Measurements from ENCODE around the gene SUSD3.
A peak's percentile ranks its signal among the peaks of the same experiment; 100 is the strongest.

The SUSD3 gene

DNA sequence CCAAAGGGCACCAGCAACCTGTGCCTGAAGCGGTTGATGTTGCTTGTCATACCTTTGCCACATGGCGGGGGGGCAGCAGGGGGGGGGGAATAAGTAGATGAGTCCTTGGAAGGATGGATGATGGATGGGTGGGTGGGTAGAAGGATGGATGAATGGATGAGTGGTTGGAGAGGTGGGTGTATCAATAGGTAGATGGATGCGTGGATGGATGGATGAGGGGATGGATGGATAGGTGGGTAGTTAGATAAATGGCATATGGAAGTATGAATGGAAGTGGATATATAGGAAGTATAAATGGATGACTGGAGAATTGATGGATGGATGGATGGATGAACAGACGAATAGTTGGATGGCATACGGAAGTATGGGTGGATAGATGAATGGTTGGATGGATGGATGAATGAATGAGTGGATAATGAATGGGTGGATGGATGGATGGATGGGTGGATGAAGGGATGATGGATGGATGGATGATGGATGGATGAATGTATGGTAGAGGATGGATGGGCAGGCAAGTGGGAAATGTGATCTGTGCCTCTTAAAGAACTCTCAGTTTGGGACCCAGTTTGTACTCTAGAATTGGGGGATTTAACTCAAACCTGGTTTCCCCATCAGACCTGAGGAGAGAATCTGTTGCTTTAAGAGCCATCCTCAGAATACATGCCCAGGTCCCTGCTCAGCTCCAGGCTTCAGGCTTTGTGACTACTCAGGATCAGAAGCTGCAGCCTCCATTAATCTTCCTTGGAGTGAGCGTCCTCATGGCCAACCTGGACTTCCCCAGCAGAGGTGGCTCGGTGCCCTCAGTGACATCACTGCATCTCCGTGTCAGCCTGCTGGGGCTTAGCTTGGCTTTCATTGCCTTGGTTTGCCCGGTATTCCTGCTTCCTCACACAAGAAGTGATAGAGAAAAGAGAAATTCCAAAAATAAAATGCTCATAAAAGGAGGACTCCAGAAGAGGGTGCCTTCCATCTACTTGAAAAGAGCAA is 27.6 kb upstream of the SUSD3 start:
- no peak for DNase-seq (ENCODE audit: low read depth)

DNA sequence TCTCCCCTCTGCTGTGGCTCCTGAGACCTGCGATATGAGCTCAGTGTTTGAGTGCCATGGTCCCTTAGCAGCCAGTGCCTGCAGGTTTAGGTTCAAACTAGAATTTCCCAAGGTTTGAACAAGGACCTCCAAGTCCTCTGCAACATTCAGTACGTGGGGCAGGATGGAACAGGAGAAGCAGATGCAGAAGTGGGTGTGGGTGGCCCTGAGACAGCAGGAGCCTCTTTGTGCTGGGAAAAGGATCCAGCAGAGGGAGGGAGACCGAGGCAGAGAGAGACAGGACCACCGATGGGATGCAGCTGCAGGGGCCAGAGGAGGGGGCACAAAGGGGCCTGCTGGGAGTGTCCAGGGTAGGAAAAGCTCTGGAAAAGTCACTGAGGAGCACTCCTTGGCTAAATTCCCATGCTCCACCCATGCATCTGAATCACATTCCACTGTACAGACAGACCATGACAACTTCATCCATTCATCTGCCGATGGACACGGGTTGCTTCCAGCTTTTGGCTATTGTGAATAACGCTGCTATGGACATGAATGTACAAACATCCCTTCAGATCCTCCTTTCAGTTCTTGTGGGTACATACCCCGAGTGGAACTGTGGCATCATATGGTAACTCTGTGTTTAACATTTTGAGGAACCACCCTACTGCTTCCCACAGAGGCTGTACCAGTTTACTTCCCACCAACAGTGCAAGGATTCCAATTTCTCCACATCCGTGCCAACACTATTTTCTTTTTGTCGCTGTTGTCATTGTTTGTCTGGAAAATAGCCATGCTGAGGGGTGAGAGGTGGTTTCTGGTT is 26.7 kb upstream of the SUSD3 start:
- DNase-seq (ENCODE audit: low read depth): no peak

DNA sequence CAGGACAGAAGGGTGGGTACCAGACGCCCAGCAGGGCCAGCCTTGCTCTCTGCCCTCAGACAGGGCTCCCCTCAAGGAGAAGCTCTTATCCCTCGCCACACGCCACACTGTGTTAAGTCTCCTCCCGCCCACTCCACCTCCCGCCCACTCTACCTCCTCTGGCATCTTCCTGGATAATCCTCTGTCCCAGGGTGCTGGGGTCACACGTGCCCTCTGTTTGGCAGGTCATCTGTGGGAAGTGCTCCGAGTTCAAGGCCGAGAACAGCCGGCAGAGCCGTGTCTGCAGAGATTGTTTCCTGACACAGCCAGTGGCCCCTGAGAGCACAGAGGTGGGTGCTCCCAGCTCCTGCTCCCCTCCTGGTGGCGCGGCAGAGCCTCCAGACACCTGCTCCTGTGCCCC is 26.0 kb upstream of the SUSD3 start:
- no peak for DNase-seq (ENCODE audit: low read depth)

DNA sequence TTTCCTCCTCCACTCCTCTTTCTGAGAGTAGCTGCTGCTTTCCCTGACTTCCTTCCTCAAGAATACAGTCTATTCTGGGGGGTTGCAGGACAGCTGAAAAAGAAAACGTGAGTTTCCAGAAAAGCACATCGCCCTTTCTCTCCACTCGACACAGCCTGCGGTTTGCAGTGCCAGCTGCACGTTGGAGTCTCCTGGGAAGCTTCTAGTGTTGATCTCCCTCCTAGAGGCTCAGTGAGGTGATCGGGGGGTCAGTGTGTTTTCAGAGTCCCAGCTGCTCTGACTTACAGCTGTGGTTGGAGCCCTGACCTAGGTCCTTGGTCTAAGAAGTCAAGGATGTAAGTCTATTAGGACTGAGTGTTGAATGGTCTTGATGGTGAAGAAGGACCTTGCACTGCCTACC is 25.0 kb upstream of the SUSD3 start:
- DNase-seq (ENCODE audit: low read depth): no peak

DNA sequence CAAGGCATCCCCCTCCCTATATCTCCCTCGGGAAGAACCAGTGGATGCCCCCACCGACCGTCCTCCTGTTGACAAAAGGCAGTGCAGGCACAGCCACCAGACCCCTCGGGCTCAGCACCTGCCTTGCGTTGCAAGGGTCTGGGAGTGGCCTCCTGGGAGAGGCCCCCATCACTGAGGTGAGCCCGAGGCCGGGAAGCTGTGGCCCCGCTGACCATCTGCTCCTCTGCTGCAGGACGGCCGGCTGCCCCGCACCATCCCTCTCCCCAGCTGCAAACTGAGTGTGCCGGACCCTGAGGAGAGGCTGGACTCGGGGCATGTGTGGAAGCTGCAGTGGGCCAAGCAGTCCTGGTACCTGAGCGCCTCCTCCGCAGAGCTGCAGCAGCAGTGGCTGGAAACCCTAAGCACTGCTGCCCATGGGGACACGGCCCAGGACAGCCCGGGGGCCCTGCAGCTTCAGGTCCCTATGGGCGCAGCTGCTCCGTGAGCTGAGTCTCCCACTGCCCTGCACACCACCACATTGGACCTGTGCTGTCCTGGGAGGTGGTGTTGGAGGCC is 23.3 kb upstream of the SUSD3 start:
- no peak for DNase-seq (ENCODE audit: low read depth)

DNA sequence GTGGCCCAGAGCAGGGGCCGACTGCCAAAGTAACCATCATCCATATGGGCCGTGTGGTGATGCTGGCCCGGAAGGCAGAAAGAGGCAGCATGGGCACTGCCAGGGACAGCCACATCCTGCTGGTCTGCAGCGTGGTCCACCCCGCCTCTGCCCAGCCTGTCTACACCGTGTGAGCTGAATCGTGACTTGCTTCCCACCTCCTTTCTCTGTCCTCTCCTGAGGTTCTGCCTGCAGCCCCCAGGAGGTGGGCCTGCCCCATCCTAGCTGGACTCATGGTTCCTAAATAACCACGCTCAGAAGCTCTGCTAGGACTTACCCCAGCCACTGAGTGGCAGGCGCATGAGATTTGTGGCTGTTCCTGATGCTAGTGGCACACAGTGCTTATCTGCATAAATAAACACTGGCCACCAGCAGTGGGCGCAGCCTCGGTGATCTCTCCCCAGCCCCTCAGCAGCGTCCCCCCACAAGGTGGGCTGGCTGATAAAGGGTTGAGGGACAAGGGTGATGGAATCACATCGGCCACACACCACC is 22.6 kb upstream of the SUSD3 start:
- no peak for DNase-seq (ENCODE audit: low read depth)

DNA sequence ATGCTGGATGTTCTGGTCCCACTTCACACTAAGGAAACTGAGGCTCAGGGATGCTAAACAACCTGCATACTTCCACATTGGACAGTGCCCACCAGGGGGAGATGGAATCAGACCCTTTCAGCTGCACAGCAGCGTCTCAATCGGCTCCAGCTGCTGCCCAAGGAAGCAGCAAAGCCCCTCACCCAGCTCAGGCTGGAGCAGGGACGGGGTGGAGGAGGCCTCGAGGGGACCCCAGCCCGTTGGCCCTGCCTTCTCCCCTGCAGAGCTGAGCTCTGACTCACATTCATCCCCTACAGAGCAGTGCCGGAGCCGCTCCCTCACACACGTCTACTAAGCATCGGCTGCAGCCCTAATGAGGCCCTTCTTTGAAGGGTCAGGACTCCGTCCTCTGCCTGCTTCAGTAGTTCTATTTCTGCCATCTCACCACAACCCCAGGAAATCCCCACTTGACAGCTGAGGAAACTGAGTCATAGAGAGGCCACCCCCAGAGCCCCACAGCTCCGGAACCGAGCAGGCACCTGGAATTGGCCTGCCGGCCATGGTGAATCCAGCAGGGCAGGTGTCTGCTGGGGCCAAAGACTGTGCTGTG is 21.5 kb upstream of the SUSD3 start:
- DNase-seq (ENCODE audit: low read depth): no peak

DNA sequence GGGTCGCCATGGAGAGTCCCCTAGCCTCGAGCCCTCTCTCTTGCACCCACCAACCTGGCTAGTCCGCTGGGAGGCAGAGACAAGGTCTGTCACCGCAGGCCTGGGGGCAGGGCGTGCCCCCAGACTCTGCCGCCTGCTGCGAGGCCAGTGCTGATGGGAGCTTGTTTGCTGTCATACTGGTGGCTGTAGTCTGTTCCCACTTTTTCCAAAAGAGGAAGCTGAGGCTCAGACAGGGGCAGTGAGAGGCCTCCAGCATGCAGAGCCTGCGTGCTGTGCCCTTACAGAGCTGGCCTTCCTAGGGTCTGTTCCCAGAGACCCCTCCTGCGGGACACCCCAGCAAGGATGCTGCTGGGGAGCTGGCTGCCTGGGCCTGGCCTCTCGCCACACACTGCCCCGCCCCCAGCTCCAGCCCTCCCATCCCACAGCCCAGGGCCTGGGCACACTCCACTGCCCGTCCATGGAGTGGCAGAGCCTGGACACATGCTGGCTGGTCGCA is 21.0 kb upstream of the SUSD3 start:
- DNase-seq (ENCODE audit: low read depth): no peak

DNA sequence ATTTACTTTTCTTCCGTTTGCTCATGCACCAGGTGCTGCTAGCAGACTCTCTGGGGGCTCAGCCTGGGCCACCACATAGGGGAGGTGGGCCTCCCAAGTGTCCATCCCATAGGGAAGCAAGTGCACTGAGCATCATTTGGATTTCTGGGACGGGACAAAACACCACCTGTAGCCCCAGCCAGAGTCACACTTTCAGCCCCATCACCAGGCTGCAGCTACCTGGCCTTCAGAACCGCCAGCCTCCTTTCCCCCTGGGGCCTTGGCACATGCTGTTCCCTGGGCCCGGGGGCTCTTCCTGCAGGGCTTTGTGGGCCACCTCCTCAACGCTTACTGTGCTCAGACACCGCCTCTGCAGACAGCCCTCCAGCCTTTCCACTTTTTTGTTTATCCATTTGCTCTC is 19.6 kb upstream of the SUSD3 start:
- DNase-seq (ENCODE audit: low read depth): no peak

DNA sequence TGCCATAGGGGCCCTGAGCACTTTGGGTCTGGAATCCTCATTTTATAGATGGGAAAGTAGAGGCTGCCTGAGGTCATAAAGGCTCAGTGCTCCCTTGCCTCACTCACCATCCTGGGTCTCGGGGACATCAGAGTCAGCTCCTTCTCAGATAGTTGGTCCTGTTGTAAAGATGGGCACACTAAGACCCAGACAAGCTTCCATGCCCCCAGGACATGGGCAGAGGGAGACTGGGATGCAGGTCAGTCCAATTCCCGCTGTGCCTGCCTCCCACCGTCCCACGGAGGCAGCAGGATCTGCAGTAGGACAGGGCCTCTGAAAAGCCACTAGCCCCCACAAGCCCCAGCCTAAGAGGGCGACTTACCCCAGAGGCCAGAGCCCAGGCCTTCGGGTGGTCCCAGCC is 19.0 kb upstream of the SUSD3 start:
- DNase-seq (ENCODE audit: low read depth): no peak

DNA sequence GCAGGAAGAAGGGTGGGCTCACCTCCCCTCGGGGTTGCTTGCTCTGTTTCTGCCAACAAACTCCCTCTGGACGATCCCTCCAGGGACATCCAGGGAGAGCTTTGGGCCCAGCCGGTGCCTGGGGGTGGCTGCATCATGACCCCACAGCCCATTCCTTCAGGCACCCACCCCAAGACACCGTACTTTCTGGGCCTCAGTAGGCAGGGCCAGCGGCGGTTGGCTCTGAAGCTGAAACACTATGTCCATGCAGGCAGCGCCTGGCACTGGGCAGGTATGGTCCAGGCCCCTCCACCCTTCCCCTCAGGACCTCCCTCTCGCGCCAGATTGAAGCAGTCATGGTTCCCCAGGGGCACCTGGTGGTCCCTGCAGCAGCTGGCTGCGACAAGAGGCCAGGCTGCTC is 18.5 kb upstream of the SUSD3 start:
- DNase-seq (ENCODE audit: low read depth): no peak

DNA sequence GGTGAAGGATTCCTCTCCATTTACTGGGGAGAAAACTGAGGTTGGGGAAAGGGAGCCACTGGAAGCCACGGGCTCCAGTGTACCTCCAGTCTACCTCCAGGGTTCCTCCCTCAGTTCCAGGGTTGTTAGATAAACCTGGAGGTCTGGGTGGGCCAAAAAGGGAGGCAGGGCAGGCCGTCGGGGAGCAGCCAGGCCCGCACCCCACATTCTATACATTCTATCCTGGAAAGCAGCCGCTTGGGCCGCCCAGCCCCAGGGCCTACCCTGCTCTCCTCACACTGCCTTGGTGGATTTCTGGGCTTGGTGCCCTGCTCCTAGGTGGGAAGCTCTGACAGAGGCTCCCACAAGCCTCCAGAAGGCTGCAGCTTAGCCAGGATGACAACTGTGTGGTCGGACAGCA is 18.1 kb upstream of the SUSD3 start:
- no peak for DNase-seq (ENCODE audit: low read depth)

DNA sequence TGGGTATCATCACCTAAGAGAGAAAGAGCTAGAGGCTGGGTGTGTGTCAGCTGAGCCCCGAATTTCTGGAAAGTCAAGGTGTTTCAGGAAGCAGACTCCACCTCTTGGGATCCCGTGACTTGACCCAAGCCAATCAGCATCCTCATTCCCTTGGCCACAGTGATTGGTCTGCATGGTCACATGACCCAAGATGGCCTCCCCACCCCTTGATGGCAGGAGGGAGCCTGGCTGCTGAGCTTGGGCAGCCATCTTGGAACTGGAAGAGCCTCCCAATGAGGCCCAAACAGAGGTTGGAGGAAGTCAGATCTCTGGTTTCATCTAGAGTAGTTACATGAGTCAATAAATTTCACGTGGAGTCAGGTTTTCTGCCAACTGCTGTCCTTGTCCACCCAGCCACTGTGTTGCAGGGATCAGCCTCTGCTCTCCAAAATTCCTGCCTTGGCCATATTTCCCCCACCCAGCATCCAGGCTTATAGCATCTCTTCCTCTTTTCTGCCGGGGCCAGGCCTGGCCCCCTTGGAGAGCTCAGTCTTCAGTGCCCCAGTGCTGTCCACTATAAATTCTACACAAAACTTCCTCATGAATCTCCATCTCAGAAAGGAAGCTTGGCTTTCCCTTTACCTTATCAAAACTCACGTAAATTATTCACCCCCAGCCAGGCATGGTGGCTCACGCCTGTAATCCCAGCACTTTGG is 17.2 kb upstream of the SUSD3 start:
- DNase-seq (ENCODE audit: low read depth): peak; percentile 18

DNA sequence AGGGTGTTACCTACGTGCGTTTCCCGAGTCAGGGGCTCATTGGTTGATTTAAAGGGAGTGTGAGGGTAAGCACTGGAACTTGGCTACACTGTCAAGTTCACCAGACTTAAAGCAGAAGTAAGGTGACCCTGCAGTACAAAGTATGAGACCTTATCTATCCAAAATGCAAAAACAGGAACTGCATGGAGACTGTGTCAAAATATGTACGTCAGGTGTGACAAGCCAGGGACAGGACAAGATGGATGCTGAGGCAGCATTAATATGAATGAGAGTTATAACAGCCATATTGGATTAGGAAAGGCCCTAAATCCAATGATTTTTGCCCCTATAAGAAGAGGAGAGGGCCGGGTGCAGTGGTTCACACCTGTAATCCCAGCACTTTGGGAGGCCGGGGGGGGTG is 15.4 kb upstream of the SUSD3 start:
- no peak for DNase-seq (ENCODE audit: low read depth)

DNA sequence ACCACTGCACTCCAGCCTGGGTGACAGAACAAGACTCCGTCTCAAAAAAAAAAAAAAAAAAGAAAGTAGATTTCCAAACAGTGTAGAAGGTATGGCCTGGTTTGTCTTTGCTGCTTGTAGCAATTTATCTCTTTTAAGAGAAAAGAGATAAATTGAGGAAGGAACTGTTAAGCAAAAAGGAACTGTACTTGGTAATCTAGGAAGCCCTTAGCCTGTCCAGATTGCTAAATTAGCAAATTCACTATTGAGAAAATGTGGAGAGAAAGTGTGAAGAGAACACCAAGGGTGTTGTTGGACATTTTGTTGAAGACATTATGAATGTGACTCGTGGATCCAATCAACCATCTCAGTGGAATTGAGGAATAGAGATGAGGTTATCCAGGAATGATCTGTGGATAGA is 13.0 kb upstream of the SUSD3 start:
- no peak for DNase-seq (ENCODE audit: low read depth)

DNA sequence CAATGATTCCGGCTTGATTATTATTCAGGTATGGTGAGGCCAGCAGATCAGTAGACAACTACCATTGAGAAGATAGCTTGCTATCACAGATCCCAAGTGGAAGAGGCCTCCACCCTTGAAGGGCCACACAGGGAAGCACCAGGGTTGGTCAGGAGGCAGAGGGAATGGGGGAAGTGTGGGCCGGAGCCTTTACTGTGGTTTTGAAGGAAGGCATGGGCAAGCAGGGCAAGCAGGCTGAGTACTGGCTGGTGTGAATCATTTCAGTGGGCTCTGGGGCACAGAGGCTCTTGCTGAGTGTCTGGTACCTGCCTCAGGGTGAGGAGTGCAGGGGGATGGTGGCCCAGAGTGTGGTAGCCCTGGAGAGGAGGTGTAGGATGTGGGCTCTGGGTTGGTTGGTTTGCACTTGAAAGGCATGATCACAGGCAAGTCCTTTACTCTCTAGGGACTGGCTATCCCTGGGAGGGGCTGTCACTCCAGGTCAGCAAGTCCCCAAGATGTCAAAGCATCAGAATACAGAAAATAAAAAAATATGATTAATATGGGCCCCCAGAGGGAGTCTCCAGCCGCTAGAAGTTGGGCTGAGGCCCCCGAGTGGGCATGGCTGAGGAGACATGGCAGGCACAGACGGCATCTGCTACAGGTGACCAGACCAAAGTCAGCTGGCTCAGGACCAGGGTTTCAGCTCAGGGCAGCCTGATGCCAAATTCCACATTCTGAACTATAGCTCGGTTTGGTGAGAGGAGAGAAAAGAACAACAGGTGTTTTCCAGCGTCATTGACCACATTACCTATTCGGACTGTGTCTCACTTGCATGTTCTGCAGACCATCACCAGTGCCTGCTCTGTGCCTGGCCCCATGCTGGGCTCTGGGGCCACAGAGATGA is 9.7 kb upstream of the SUSD3 start:
- no peak for DNase-seq (ENCODE audit: low read depth)

DNA sequence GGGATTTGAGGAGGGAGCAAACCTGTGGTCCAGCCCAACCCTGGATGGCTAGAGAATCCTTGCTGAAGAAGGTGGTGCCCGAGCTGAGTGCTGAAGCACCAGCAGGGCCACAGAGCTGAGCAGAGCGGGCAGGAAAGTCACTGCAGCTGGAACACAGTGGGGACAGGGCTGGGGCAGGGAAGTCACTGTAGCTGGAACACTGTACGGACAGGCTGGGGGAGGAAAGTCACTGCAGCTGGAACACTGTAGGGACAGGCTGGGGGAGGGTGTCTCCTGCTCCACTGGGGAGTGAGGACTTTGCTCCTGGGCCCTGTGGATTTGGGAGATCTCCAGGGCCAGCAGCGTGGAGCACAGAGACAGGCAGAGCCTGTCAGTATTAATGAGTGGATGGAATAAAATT is 9.0 kb upstream of the SUSD3 start:
- DNase-seq (ENCODE audit: low read depth): no peak

DNA sequence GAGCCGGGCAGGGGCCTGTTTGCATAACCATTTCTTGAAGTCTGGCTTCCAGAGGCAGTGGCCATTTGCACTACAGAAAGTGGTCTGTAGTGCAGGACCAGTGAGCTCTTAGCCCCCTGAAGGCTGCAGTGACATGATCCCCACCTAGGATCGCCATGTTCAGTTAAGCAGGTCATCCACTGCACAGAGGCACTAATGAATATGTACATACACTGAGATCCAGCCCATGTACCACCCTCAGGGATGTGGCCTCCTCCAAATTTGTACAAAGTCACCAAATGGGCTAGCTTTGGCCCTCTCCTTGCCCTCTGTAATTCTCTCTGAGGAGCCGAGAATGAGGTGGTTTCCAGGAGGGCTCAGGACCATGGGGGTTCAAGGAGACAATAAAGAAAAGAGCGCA is 8.3 kb upstream of the SUSD3 start:
- no peak for DNase-seq (ENCODE audit: low read depth)

DNA sequence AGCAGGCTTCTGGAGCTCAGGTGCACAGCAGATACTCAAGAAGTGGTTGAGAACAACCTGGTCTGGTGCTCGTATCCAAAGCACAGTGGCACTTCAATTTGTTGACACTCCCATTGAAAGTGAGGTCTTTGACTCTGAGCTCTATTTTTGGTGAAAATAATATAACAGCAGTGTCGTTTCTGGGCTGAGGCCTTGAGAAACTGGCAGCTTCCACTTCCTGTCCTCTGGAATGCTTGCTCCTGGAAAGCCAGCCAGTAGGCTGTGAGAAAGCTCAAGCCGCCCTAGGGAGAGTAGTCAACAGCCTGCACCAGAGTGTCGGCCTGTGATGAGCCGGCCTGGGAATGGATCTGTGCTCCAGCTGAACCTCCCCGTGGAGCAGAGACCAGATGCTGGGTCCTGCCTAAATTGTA is 6.8 kb upstream of the SUSD3 start:
- peak; percentile 18 for DNase-seq (ENCODE audit: low read depth)

DNA sequence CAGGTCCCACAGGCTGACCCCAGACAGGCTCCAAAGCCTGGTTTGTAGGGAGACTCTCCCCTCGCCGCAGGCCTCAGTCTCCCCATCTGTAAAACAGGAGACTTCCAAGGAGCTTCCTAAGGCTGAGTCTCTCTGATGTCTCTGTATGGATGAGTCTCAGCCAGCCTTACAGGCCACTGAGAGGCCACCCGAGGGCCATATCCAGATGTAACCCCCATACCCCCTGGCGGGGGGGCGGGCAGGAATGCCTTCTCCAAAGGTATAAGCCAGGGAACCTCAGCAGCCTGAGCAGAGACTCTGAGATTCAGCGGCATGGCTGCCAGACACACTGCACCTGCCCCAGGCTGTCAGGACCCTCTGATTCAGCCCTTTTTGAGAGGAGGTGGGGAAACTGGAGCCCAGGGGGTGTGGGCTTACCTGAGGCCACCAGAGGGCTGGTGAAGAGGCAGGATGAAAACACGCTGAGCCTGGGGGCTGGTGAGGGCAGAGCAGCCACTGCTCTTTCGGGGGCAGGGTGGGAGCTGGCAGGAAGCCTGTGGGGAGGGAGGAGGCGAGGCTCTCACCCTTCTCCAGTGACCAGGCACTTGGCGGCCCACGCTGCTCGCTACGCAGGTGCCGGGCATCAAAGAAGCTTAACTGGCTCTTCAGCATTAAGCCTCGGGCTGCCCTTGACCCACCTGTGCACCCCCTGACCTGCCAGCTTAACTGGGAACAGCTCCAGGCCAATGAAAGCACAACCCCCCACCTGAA is 5.5 kb upstream of the SUSD3 start:
- DNase-seq (ENCODE audit: low read depth): no peak

Data from iris pigment epithelial cell (primary cell).